ENCODE measurements around the gene TTC31.
"Not testable (repeated sequence)": the region's sequence is repeated elsewhere in the genome, so short reads cannot be mapped to it uniquely, and the experiment has no call there.

The TTC31 gene

DNA sequence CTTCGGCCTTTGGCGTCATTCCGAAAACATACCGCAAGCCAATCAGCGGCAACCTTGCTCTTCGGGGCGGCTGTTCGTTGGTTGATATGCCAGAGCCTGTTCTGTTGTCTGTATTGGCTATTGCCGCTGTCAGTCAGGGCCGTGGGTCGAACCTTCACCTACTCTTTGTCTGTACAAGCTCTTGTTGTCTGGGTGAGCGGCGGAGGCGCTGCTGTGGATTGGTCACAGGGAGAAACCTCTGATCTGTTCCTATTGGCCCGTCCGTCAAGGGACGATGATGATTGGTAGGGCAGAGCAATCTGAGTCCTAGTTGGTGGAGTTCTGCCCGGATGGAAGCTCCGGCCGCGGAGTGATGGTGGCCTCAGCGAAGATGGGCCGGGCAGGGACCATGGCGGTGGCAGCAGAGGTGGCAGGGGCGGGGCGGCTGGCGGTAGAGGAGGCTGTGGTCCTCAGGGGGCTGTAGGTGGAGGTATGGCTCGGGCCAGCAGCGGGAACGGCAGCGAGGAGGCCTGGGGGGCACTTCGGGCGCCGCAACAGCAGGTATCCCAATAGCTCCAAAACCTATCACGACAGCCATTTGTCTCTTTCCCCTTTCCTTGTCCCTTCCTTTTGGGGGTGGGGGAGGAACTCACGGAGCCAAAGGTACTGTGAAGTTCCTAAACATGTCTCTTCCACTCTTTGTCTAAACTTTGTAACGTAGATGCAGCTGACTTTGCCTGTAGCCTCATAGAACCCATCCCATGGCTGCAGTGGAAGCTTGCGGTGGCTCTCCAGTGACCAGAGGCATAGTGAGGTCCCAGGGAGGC lies 24.5 kb upstream of the TTC31 start, which contains the start of gene WBP1:
WBP1 (plus strand) TSS at position 307 of the 806 bp plus-strand sequence; CDS start at position 472, 165 bp downstream.
- Histone ChIP-seq H2BK120ac (ENCODE audit: low read depth, low read length) (no peak within 1 kb of the TSS), H3K27ac (replicated peaks; ENCODE audit: low read length) (peak within 1 kb of the TSS; percentile 96), H2BK15ac (ENCODE audit: low read length) (no peak within 1 kb of the TSS), H3K23ac (ENCODE audit: low read depth, low read length, poor library complexity) (peak within 1 kb of the TSS; percentile 92), H3K4ac (ENCODE audit: low read length) (peak within 1 kb of the TSS; percentile 45), H3K36me3 (replicated peaks in 1 of 2; ENCODE audit: control insufficient read depth in 2 of 2, insufficient read depth in 2 of 2, low read length in 2 of 2) (peaks cover 24 to 43% of the 10 kb centered on the region in 2 donors), H3K14ac (ENCODE audit: low read length) (no peak within 1 kb of the TSS), H3K4me2 (ENCODE audit: insufficient read depth, low read length, poor library complexity, severe bottlenecking) (peak within 1 kb of the TSS; percentile 87), H4K8ac (ENCODE audit: low read depth, low read length) (no peak within 1 kb of the TSS), H2AK5ac (ENCODE audit: low read depth, low read length) (peak within 1 kb of the TSS; percentile 77), H3K4me3 (ENCODE audit: low read length in 2 of 2) (peak within 1 kb of the TSS; percentile 92 to 99), H3K27me3 (ENCODE audit: control insufficient read depth in 3 of 3, insufficient read depth in 3 of 3, low read depth in 1 of 3, low read length in 3 of 3) (no peaks in the 10 kb centered on the region), H3K9ac (ENCODE audit: low read depth, low read length, poor library complexity) (peak within 1 kb of the TSS; percentile 89), H3K9me3 (replicated peaks in 1 of 2; ENCODE audit: control insufficient read depth in 2 of 2, insufficient read depth in 1 of 2, low read depth in 1 of 2, low read length in 2 of 2) (no peaks in the 10 kb centered on the region), H3K79me1 (ENCODE audit: low read depth, low read length) (peaks cover 8% of the 10 kb centered on the region), H3K18ac (ENCODE audit: low read length) (peak within 1 kb of the TSS; percentile 97), H2BK12ac (ENCODE audit: low read length) (peak within 1 kb of the TSS; percentile 11), H2BK5ac (ENCODE audit: low read length) (peak within 1 kb of the TSS; percentile 95), H4K91ac (ENCODE audit: low read depth, low read length, poor library complexity) (no peak within 1 kb of the TSS), H3K4me1 (ENCODE audit: control insufficient read depth in 2 of 2, insufficient read depth in 1 of 2, low read depth in 1 of 2, low read length in 2 of 2) (peaks cover 7 to 18% of the 10 kb centered on the region in 2 donors), H2AFZ (ENCODE audit: low read length) (peak within 1 kb of the TSS; percentile 90)
- peak; percentile 100 for DNase-seq (ENCODE audit: low spot score)
- WGBS, 2 donors (ENCODE audit: extremely low coverage in 2 of 2, insufficient read length in 2 of 2, insufficient replicate concordance in 1 of 2), result no CpG with 5 or more reads among the region's 38 CpGs

DNA sequence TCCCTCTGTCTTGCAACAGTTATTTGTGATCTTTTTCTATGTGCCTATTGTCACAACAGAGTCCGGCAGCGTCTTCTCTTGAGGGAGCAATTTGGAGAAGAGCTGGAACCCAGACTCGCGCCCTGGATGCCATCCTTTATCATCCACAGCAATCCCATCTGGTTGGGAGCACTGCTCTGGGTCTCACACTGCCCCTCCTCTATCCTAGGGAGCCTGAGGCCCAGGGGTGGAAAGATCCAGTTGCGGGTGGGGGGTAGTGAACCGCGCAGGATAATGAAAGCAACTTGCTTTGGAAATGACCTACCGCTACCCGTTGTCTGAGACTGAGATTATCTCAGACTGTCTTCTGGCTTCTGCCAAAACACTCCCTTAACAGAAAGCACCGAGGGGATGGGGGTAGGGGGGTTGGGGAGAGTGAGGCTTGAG lies 23.9 kb upstream of the TTC31 start:
- H3K4me1 ChIP-seq (ENCODE audit: control insufficient read depth in 2 of 2, insufficient read depth in 1 of 2, low read depth in 1 of 2, low read length in 2 of 2), result peaks cover 7 to 18% of the 10 kb centered on the region in 2 donors
- no peak overlapping the region for H4K8ac ChIP-seq (ENCODE audit: low read depth, low read length)
- WGBS, 2 donors (ENCODE audit: extremely low coverage in 2 of 2, insufficient read length in 2 of 2, insufficient replicate concordance in 1 of 2), result no CpG with 5 or more reads among the region's 10 CpGs
- H2BK12ac ChIP-seq (ENCODE audit: low read length), result no peak overlapping the region
- peaks cover 24 to 43% of the 10 kb centered on the region in 2 donors for H3K36me3 ChIP-seq (replicated peaks in 1 of 2; ENCODE audit: control insufficient read depth in 2 of 2, insufficient read depth in 2 of 2, low read length in 2 of 2)
- H3K14ac ChIP-seq (ENCODE audit: low read length), result no peak overlapping the region
- peak overlapping the region; percentile 71 for H2AFZ ChIP-seq (ENCODE audit: low read length)
- peak overlapping the region; percentile 86 for H3K9ac ChIP-seq (ENCODE audit: low read depth, low read length, poor library complexity)
- no peak overlapping the region for H2BK120ac ChIP-seq (ENCODE audit: low read depth, low read length)
- no peaks in the 10 kb centered on the region for H3K9me3 ChIP-seq (replicated peaks in 1 of 2; ENCODE audit: control insufficient read depth in 2 of 2, insufficient read depth in 1 of 2, low read depth in 1 of 2, low read length in 2 of 2)
- H3K27ac ChIP-seq (replicated peaks; ENCODE audit: low read length), result no peak overlapping the region
- no peak overlapping the region for H4K91ac ChIP-seq (ENCODE audit: low read depth, low read length, poor library complexity)
- no peak overlapping the region for H2BK15ac ChIP-seq (ENCODE audit: low read length)
- H3K79me1 ChIP-seq (ENCODE audit: low read depth, low read length), result peaks cover 8% of the 10 kb centered on the region
- H2AK5ac ChIP-seq (ENCODE audit: low read depth, low read length), result peak overlapping the region; percentile 77
- H3K18ac ChIP-seq (ENCODE audit: low read length), result no peak overlapping the region
- no peak for DNase-seq (ENCODE audit: low spot score)
- H3K4me2 ChIP-seq (ENCODE audit: insufficient read depth, low read length, poor library complexity, severe bottlenecking), result peak overlapping the region; percentile 87
- peak overlapping the region; percentile 92 to 99 for H3K4me3 ChIP-seq (ENCODE audit: low read length in 2 of 2)
- no peak overlapping the region for H2BK5ac ChIP-seq (ENCODE audit: low read length)
- H3K4ac ChIP-seq (ENCODE audit: low read length), result no peak overlapping the region
- H3K27me3 ChIP-seq (ENCODE audit: control insufficient read depth in 3 of 3, insufficient read depth in 3 of 3, low read depth in 1 of 3, low read length in 3 of 3), result no peaks in the 10 kb centered on the region
- no peak overlapping the region for H3K23ac ChIP-seq (ENCODE audit: low read depth, low read length, poor library complexity)

DNA sequence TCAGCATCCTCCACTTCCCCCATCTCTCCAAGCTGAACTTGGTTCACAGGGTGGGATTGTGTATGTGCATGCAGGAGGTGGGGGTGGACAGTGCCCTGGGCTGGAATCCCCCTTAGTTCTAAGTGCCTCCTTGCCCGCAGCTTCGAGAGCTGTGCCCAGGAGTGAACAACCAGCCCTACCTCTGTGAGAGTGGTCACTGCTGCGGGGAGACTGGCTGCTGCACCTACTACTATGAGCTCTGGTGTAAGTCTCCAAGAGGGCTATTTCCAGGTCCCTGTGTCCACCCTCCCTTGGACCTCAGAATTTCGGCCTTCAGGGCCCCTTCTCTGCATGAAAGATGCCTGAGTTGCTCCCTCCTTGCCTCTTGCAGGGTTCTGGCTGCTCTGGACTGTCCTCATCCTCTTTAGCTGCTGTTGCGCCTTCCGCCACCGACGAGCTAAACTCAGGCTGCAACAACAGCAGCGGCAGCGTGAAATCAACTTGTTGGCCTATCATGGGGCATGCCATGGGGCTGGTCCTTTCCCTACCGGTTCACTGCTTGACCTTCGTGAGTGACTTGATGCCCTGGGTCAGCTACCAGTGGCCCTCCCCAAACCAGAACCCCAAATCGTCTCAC lies 23.3 kb upstream of the TTC31 start:
- Histone ChIP-seq H3K4me3 (ENCODE audit: low read length in 2 of 2) (peak overlapping the region; percentile 59 to 99), H3K23ac (ENCODE audit: low read depth, low read length, poor library complexity) (peak overlapping the region; percentile 25), H3K79me1 (ENCODE audit: low read depth, low read length) (peaks cover 11% of the 10 kb centered on the region), H3K36me3 (replicated peaks in 1 of 2; ENCODE audit: control insufficient read depth in 2 of 2, insufficient read depth in 2 of 2, low read length in 2 of 2) (peaks cover 24 to 43% of the 10 kb centered on the region in 2 donors), H3K4me1 (ENCODE audit: control insufficient read depth in 2 of 2, insufficient read depth in 1 of 2, low read depth in 1 of 2, low read length in 2 of 2) (peaks cover 10 to 22% of the 10 kb centered on the region in 2 donors)
- H4K91ac ChIP-seq (ENCODE audit: low read depth, low read length, poor library complexity); H3K27ac ChIP-seq (replicated peaks; ENCODE audit: low read length); H3K4ac ChIP-seq (ENCODE audit: low read length); DNase-seq (ENCODE audit: low spot score); H3K18ac ChIP-seq (ENCODE audit: low read length); H4K8ac ChIP-seq (ENCODE audit: low read depth, low read length); H3K14ac ChIP-seq (ENCODE audit: low read length); H3K9me3 ChIP-seq (replicated peaks in 1 of 2; ENCODE audit: control insufficient read depth in 2 of 2, insufficient read depth in 1 of 2, low read depth in 1 of 2, low read length in 2 of 2); H2BK15ac ChIP-seq (ENCODE audit: low read length); H2BK5ac ChIP-seq (ENCODE audit: low read length); H2AK5ac ChIP-seq (ENCODE audit: low read depth, low read length); H2AFZ ChIP-seq (ENCODE audit: low read length); H3K27me3 ChIP-seq (ENCODE audit: control insufficient read depth in 3 of 3, insufficient read depth in 3 of 3, low read depth in 1 of 3, low read length in 3 of 3); H3K9ac ChIP-seq (ENCODE audit: low read depth, low read length, poor library complexity); H2BK120ac ChIP-seq (ENCODE audit: low read depth, low read length); H2BK12ac ChIP-seq (ENCODE audit: low read length); H3K4me2 ChIP-seq (ENCODE audit: insufficient read depth, low read length, poor library complexity, severe bottlenecking): not testable (repeated sequence)
- 100% methylated on average over 1 of the region's 13 CpGs; no CpG with 5 or more reads in 1 of the 2 donors for WGBS, 2 donors (ENCODE audit: extremely low coverage in 2 of 2, insufficient read length in 2 of 2, insufficient replicate concordance in 1 of 2)

DNA sequence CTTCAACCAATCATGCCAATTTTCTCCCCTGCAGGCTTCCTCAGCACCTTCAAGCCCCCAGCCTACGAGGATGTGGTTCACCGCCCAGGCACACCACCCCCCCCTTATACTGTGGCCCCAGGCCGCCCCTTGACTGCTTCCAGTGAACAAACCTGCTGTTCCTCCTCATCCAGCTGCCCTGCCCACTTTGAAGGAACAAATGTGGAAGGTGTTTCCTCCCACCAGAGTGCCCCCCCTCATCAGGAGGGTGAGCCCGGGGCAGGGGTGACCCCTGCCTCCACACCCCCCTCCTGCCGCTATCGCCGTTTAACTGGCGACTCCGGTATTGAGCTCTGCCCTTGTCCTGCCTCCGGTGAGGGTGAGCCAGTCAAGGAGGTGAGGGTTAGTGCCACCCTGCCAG lies 22.7 kb upstream of the TTC31 start:
- Histone ChIP-seq H3K36me3 (replicated peaks in 1 of 2; ENCODE audit: control insufficient read depth in 2 of 2, insufficient read depth in 2 of 2, low read length in 2 of 2) (peaks cover 24 to 43% of the 10 kb centered on the region in 2 donors), H3K4me1 (ENCODE audit: control insufficient read depth in 2 of 2, insufficient read depth in 1 of 2, low read depth in 1 of 2, low read length in 2 of 2) (peaks cover 10 to 22% of the 10 kb centered on the region in 2 donors), H3K79me1 (ENCODE audit: low read depth, low read length) (peaks cover 15% of the 10 kb centered on the region)
- H3K4me2 ChIP-seq (ENCODE audit: insufficient read depth, low read length, poor library complexity, severe bottlenecking); H3K23ac ChIP-seq (ENCODE audit: low read depth, low read length, poor library complexity); H3K9me3 ChIP-seq (replicated peaks in 1 of 2; ENCODE audit: control insufficient read depth in 2 of 2, insufficient read depth in 1 of 2, low read depth in 1 of 2, low read length in 2 of 2); H3K9ac ChIP-seq (ENCODE audit: low read depth, low read length, poor library complexity); H3K18ac ChIP-seq (ENCODE audit: low read length); H2AFZ ChIP-seq (ENCODE audit: low read length); H3K4me3 ChIP-seq (ENCODE audit: low read length in 2 of 2); H2BK5ac ChIP-seq (ENCODE audit: low read length); H4K8ac ChIP-seq (ENCODE audit: low read depth, low read length); H2AK5ac ChIP-seq (ENCODE audit: low read depth, low read length); H3K27me3 ChIP-seq (ENCODE audit: control insufficient read depth in 3 of 3, insufficient read depth in 3 of 3, low read depth in 1 of 3, low read length in 3 of 3); H2BK15ac ChIP-seq (ENCODE audit: low read length); H4K91ac ChIP-seq (ENCODE audit: low read depth, low read length, poor library complexity); DNase-seq (ENCODE audit: low spot score); H2BK120ac ChIP-seq (ENCODE audit: low read depth, low read length); H2BK12ac ChIP-seq (ENCODE audit: low read length); H3K4ac ChIP-seq (ENCODE audit: low read length); H3K27ac ChIP-seq (replicated peaks; ENCODE audit: low read length); H3K14ac ChIP-seq (ENCODE audit: low read length): not testable (repeated sequence)
- no CpG with 5 or more reads among the region's 10 CpGs for WGBS, 2 donors (ENCODE audit: extremely low coverage in 2 of 2, insufficient read length in 2 of 2, insufficient replicate concordance in 1 of 2)
